ENCODE measurements around the gene UGT1A4. TPM values are rescaled to one million over a fixed set of nuclear protein-coding genes. Genes with fewer than 3 reads are reported as not detected.
"Not testable (repeated sequence)": the region's sequence is repeated elsewhere in the genome, so short reads cannot be mapped to it uniquely, and the experiment has no call there.

UGT1A4 gene
- total and polyA plus RNA-seq, 2 experiments from 2014 or later = not detected

DNA sequence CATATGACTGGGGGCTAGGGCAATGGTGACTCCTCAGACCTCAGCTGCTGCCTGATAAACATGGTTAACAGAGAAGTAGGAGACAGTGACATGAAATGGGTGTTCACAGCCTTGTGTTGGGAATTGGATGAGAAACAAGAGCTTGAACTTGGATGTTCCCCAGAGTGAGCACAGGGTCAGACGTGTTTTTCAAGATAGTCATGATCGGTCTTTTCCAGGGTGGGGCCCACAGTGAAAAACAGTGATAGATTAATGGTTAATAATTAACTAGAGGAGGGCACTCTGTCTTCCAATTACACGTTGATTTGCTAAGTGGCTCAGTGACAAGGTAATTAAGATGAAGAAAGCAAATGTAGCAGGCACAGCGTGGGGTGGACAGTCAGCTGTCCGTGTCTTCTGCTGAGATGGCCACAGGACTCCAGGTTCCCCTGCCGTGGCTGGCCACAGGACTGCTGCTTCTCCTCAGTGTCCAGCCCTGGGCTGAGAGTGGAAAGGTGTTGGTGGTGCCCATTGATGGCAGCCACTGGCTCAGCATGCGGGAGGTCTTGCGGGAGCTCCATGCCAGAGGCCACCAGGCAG, 10.3 kb downstream of the UGT1A4 start, which contains the start of gene UGT1A3:
Gene UGT1A3, plus strand, starts transcription at position 320 of the 579 bp plus-strand sequence. Its CDS starts 85 bp downstream, at position 405.
- no peak for DNase-seq (ENCODE audit: low read depth in 1 of 2, low spot score in 1 of 2)
- Histone ChIP-seq H3K36me3 (no peaks in the 10 kb centered on the region), H3K4me1 (ENCODE audit: low read depth) (no peaks in the 10 kb centered on the region), H3K27me3 (no peaks in the 10 kb centered on the region), H3K9me3 (ENCODE audit: low read depth) (no peaks in the 10 kb centered on the region), H3K27ac (no peak within 1 kb of the TSS), H3K4me3 (no peak within 1 kb of the TSS)
- TF ChIP-seq, protein P1, sequence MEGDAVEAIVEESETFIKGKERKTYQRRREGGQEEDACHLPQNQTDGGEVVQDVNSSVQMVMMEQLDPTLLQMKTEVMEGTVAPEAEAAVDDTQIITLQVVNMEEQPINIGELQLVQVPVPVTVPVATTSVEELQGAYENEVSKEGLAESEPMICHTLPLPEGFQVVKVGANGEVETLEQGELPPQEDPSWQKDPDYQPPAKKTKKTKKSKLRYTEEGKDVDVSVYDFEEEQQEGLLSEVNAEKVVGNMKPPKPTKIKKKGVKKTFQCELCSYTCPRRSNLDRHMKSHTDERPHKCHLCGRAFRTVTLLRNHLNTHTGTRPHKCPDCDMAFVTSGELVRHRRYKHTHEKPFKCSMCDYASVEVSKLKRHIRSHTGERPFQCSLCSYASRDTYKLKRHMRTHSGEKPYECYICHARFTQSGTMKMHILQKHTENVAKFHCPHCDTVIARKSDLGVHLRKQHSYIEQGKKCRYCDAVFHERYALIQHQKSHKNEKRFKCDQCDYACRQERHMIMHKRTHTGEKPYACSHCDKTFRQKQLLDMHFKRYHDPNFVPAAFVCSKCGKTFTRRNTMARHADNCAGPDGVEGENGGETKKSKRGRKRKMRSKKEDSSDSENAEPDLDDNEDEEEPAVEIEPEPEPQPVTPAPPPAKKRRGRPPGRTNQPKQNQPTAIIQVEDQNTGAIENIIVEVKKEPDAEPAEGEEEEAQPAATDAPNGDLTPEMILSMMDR (IDR thresholded peaks at IDR 0.05; ENCODE audit: low read depth, low read length) = no peak

DNA sequence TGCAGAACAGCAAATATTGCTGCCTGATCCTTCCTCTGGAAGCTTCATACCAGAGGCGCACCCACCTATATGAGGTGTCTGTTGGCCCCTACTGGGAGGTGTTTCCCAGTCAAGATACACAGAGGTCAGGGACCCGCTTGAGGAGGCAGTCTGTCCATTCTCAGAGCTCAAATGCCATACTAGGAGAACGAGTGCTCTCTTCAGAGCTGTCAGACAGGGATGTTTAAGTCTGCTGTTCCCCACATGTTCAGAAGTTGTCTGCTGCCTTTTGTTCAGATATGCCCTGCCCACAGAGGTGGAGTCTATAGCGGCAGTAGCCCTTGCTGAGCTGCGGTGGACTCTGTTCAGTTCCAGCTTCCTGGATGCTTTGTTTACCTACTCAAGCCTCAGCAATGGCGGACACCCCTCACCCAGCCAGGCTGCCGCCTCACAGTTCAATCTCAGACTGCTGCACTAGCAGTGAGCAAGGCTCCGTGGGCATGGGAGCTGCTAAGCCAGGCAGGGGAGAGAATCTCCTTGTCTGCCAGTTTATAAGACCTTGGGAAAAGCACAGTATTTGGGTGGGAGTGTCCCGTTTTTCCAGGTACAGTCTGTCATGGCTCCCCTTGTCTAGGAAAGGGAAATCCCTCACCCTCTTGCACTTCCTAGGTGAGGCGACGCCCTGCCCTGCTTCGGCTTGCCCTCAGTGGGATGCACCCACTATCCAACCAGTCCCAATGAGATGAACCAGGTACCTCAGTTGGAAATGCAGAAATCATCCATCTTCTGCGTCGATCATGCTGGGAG, 18.5 kb downstream of the UGT1A4 start:
- not testable (repeated sequence) for H3K9me3 ChIP-seq (ENCODE audit: low read depth); H3K4me3 ChIP-seq; H3K36me3 ChIP-seq; H3K4me1 ChIP-seq (ENCODE audit: low read depth); H3K27me3 ChIP-seq; DNase-seq (ENCODE audit: low read depth in 1 of 2, low spot score in 1 of 2); H3K27ac ChIP-seq

DNA sequence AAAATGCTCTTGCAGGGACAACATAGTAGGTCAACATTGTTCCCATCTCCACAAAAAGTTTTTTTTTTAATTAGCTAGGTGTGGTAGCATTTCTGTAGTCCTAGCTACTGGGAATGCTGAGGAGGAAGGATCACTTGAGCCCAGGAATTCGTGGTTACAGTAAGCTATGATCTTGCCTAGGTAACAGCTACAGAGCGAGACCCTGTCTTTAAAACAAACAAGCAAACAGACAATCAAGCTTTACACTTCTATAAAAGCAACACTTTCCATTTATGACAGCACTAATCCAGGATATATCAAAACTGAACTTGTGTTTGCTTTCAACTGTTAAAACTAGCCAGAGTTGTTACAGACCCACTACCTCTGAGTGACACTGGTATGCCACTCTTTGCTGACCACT, 22.3 kb downstream of the UGT1A4 start:
- H3K9me3 ChIP-seq (ENCODE audit: low read depth) = no peaks in the 10 kb centered on the region
- H3K4me1 ChIP-seq (ENCODE audit: low read depth) = no peaks in the 10 kb centered on the region
- no peaks in the 10 kb centered on the region for H3K27me3 ChIP-seq
- H3K36me3 ChIP-seq = no peaks in the 10 kb centered on the region
- no peak overlapping the region for H3K4me3 ChIP-seq
- TF ChIP-seq, protein P1 (IDR thresholded peaks at IDR 0.05; ENCODE audit: low read depth, low read length) = no peak
- H3K27ac ChIP-seq = no peak overlapping the region
- no peak for DNase-seq (ENCODE audit: low read depth in 1 of 2, low spot score in 1 of 2)

DNA sequence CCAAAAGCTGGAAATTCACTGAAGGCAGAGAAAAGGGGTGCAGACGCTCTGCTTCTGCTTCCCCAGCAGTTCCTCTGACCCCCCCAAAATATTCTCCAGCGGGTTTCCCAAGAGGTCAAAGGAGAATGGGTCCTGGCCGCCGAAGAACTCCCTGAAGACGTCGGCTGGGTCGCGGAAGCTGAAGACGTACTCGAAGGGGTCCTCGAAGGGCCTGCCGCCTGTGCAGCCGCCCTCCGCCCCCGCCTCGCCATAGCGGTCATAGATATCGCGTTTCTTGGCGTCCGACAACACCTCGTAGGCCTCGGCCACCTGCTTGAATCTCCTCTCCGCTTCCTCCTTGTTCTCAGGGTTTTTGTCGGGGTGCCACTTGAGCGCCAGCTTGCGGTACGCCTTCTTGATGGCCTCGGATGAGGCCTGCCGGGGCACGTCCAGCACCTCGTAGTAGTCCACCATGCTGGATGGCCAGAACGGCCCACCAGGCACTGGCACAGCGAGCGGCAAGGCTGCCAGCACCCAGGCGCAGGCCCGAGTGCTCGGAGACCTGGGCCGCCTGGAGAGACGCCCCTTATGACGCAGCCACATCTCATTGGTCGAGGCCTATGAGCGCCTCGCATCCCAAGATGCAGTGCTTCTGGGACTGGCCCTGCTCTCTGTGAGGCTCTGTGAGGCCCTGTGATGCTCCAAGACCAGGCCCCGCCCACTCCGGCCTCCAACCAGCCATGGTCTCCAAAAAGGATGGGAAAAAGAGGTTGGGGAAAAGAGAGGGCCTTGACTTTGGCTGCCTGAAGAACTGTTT, 25.1 kb downstream of the UGT1A4 start:
- H3K36me3 ChIP-seq = no peaks in the 10 kb centered on the region

DNA sequence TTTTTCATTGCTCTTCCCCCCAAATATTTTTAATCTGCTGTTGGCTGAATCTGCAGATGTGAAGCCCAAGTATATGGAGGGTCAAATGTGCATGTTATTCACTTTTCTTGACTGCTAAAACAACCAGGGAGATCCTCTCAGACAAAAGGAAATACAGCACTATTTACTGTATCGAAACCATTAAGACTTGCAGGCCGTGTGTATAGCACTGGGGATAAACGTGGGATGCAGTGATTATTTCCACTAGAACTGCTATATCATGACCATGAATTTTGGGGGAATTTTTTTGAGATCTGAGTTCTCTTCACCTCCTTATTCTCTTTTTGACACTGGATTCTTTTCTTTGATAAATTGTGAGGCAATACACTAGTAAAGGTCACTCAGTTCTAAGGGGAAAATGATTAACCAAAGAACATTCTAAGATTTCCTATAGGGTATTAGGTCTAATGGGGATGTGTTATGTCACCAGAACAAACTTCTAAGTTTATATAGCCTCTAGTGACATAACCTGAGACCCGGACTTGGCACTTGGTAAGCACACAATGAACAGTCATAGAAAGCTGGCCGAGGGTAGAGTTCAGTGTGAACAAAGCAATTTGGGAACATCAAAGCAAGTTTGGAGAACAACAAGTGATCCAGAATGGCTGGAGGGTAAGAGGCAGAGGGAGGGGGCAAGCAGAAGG, 26.7 kb downstream of the UGT1A4 start:
- no peak overlapping the region for H3K4me3 ChIP-seq
- H3K36me3 ChIP-seq = no peaks in the 10 kb centered on the region
- no peaks in the 10 kb centered on the region for H3K9me3 ChIP-seq (ENCODE audit: low read depth)
- TF ChIP-seq, protein P1 (IDR thresholded peaks at IDR 0.05; ENCODE audit: low read depth, low read length) = no peak
- DNase-seq (ENCODE audit: low read depth in 1 of 2, low spot score in 1 of 2) = no peak
- no peaks in the 10 kb centered on the region for H3K4me1 ChIP-seq (ENCODE audit: low read depth)
- H3K27me3 ChIP-seq = no peaks in the 10 kb centered on the region
- no peak overlapping the region for H3K27ac ChIP-seq

More for the DNA sequence above, 25.1 kb downstream of the UGT1A4 start:
- no peaks in the 10 kb centered on the region for H3K4me1 ChIP-seq (ENCODE audit: low read depth)
- TF ChIP-seq, protein P1 (IDR thresholded peaks at IDR 0.05; ENCODE audit: low read depth, low read length) = no peak
- H3K27me3 ChIP-seq = no peaks in the 10 kb centered on the region
- H3K27ac ChIP-seq = no peak overlapping the region
- DNase-seq (ENCODE audit: low read depth in 1 of 2, low spot score in 1 of 2) = no peak
- H3K4me3 ChIP-seq = no peak overlapping the region
- no peaks in the 10 kb centered on the region for H3K9me3 ChIP-seq (ENCODE audit: low read depth)

DNA sequence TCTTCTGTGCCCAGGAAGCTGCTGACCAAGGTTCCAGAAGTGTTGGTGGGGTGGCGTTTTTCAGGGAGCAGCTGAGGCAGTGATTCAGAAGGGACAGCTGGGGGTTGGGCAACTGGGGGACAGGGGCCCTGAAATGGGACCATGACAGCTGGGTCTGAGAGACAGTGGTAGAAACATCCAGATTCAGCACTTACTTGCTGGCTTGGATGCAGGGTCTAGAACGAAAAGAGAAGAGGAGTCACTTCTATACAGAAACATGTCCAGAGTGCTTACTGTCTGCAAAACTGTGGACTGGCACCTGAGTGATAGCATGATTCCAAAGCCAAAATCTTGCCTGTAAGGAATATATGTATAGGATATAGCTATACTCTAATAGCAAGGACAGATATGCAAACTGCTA, 27.3 kb downstream of the UGT1A4 start:
- DNase-seq (ENCODE audit: low read depth in 1 of 2, low spot score in 1 of 2); H3K36me3 ChIP-seq; H3K9me3 ChIP-seq (ENCODE audit: low read depth); H3K4me3 ChIP-seq; H3K4me1 ChIP-seq (ENCODE audit: low read depth); H3K27me3 ChIP-seq; H3K27ac ChIP-seq: not testable (repeated sequence)
